Common myeloid progenitor, CD34-positive (primary cell): ENCODE results near the gene NOL4L.

Source experiments
- CTCF ChIA-PET: fragments of 350-600 bp; sonication (Branson Sonifier 250); formaldehyde crosslinking; loops from one replicate; lab custom pipeline; 2021; ENCODE audit warnings: antibody characterized with exemption; lab: Charles Lee
- POLR2A ChIA-PET: fragments of 350-600 bp; sonication (Branson Sonifier 250); formaldehyde crosslinking; loops from one replicate; lab custom pipeline; 2021; ENCODE audit warnings: antibody characterized with exemption; lab: Charles Lee
- DNase-seq, 3 donors: peaks; one replicate each; pipeline versions ENCODE4 v3.0.0 to v3.0.0-alpha.2; 2013
- H3K27ac ChIP-seq, 2 experiments: 1 replicate in 1 of 2; 2 replicates in 1 of 2; pipeline ENCODE4 v1.7.0; 2013; ENCODE audit warnings: inconsistent platforms in 2 of 2, low read length in 2 of 2, mild to moderate bottlenecking in 2 of 2, low read depth in 1 of 2, moderate library complexity in 1 of 2; ENCODE audit not compliant: severe bottlenecking in 2 of 2, insufficient read depth in 1 of 2, poor library complexity in 1 of 2
- H3K27me3 ChIP-seq, 5 experiments: replicated peaks in 2 of 5; 1 replicate in 3 of 5; 2 replicates in 2 of 5; pipeline versions ENCODE4 v1.6.1 to v1.7.0; 2013; ENCODE audit warnings: low read length in 4 of 5, mild to moderate bottlenecking in 2 of 5, moderate library complexity in 2 of 5, inconsistent platforms in 1 of 5; ENCODE audit not compliant: insufficient read depth in 5 of 5, control insufficient read depth in 4 of 5
- H3K36me3 ChIP-seq, 4 experiments: 1 replicate in 2 of 4; 2 replicates in 2 of 4; pipeline versions ENCODE4 v1.6.1 to v1.7.0; 2013; ENCODE audit warnings: low read length in 3 of 4, control low read depth in 1 of 4, mild to moderate bottlenecking in 1 of 4; ENCODE audit not compliant: control insufficient read depth in 4 of 4, insufficient read depth in 4 of 4
- H3K4me1 ChIP-seq, 4 experiments: 1 replicate in 3 of 4; 2 replicates in 1 of 4; pipeline versions ENCODE4 v1.6.1 to v1.7.1; 2013; ENCODE audit warnings: low read length in 3 of 4, mild to moderate bottlenecking in 3 of 4, control low read depth in 1 of 4, inconsistent platforms in 1 of 4, moderate library complexity in 1 of 4; ENCODE audit not compliant: control insufficient read depth in 4 of 4, insufficient read depth in 4 of 4; ENCODE audit errors: control extremely low read depth in 1 of 4
- H3K4me3 ChIP-seq, 7 experiments: 1 replicate in 4 of 7; 2 replicates in 3 of 7; pipeline versions ENCODE4 v1.5.1 to v1.7.0; 2013; ENCODE audit warnings: mild to moderate bottlenecking in 7 of 7, low read length in 6 of 7, moderate library complexity in 6 of 7, inconsistent platforms in 2 of 7, low read depth in 2 of 7, control low read depth in 1 of 7; ENCODE audit not compliant: insufficient read depth in 4 of 7, control insufficient read depth in 1 of 7; ENCODE audit errors: extremely low read depth in 1 of 7
- H3K9me3 ChIP-seq, 5 experiments: 1 replicate in 4 of 5; 2 replicates in 1 of 5; pipeline versions ENCODE4 v1.6.1 to v1.7.1; 2013; ENCODE audit warnings: low read length in 4 of 5, mild to moderate bottlenecking in 2 of 5, inconsistent platforms in 1 of 5, low read depth in 1 of 5, moderate library complexity in 1 of 5; ENCODE audit not compliant: control insufficient read depth in 4 of 5, insufficient read depth in 2 of 5; ENCODE audit errors: control extremely low read depth in 1 of 5
- WGBS: methylation state at CpG from one replicate; pipeline ENCODE4 v1.1.5; 2013; ENCODE audit not compliant: insufficient coverage; 5-methylcytosine and 5-hydroxymethylcytosine counted together

The NOL4L gene

GRCh38 chr20:32554965-32555289, 30.2 kb downstream of the NOL4L start:
- ChIA-PET CTCF (interaction anchor here (0.8 to 3.4 kb wide), 6 partner anchors 11 to 98 kb away, joined by 3 to 11 read pairs (median 4); no protein-coding TSS in a partner anchor), POLR2A (interaction anchor here (1.1 kb wide), 1 partner anchor 15 kb away, joined by 3 read pairs; no protein-coding TSS in a partner anchor)

DNA sequence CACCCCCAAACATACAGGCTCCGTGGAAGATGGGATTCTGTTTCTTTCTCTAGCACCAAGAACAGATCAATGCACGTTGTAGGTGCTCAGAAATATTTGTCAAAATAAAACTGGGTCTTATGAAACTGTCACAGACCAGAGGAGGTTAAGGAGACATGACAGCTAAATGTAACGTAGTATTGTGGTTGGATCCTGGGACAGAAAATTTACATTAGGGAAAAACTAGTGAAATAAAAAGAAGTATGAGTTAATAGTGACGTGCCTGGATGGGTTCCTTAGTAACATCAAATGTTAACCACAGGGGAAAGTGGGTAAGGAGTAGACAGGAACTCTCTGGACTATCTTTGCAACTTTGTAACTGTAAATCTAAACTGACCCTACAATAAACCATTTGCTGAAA, 31.5 kb downstream of the NOL4L start:
- Histone ChIP-seq H3K4me3 (no peak overlapping the region), H3K27me3 (no peaks in the 10 kb centered on the region), H3K36me3 (peaks cover 0 to 7% (median 1%) of the 10 kb centered on the region in 4 experiments), H3K27ac (peak overlapping the region in 1 of 2 experiments; percentile 49), H3K9me3 (peaks cover 0 to 4% (median 0%) of the 10 kb centered on the region in 5 experiments), H3K4me1 (peaks cover 0 to 35% (median 30%) of the 10 kb centered on the region in 4 experiments)
- ChIA-PET CTCF (interaction anchor here (1.2 kb wide), 1 partner anchor 101 kb away, joined by 5 read pairs; no protein-coding TSS in a partner anchor), POLR2A (no interaction called here)
- peak in 1 of 3 donors; percentile 34 for DNase-seq
- WGBS: 40% methylated on average over 2 of the region's 4 CpGs

More at GRCh38 chr20:32554965-32555289, 30.2 kb downstream of the NOL4L start:
- Histone ChIP-seq H3K36me3 (peaks cover 0 to 9% (median 1%) of the 10 kb centered on the region in 4 experiments), H3K9me3 (peaks cover 0 to 1% (median 0%) of the 10 kb centered on the region in 5 experiments), H3K27ac (no peak overlapping the region), H3K27me3 (no peaks in the 10 kb centered on the region), H3K4me1 (peaks cover 0 to 38% (median 31%) of the 10 kb centered on the region in 4 experiments), H3K4me3 (no peak overlapping the region)
- DNase-seq: no peak
- 92% methylated on average over 2 of the region's 3 CpGs for WGBS

- Histone ChIP-seq H3K4me1 (peaks cover 0 to 33% (median 27%) of the 10 kb centered on the region in 4 experiments), H3K36me3 (peaks cover 0 to 6% (median 1%) of the 10 kb centered on the region in 4 experiments), H3K4me3 (no peak overlapping the region), H3K27ac (no peak overlapping the region), H3K27me3 (no peaks in the 10 kb centered on the region), H3K9me3 (peaks cover 0 to 4% (median 0%) of the 10 kb centered on the region in 5 experiments)
- ChIA-PET POLR2A (no interaction called here), CTCF (interaction anchor here (0.7 to 1.5 kb wide), 4 partner anchors 10 to 18 kb away, joined by 3 to 4 read pairs (median 3); no protein-coding TSS in a partner anchor)
- DNase-seq: no peak
- no CpG with 5 or more reads among the region's 2 CpGs for WGBS
These were observed 33.4 kb downstream of the NOL4L start for GRCh38 chr20:32551693-32552092.

GRCh38 chr20:32549842-32550241, 35.3 kb downstream of the NOL4L start:
- no peak for DNase-seq
- Histone ChIP-seq H3K27me3 (no peaks in the 10 kb centered on the region), H3K27ac (no peak overlapping the region), H3K4me1 (peaks cover 0 to 40% (median 27%) of the 10 kb centered on the region in 4 experiments), H3K4me3 (no peak overlapping the region), H3K36me3 (peaks cover 0 to 3% (median 1%) of the 10 kb centered on the region in 4 experiments), H3K9me3 (peaks cover 0 to 4% (median 0%) of the 10 kb centered on the region in 5 experiments)
- POLR2A ChIA-PET: no interaction called here
- CTCF ChIA-PET: no interaction called here
- no CpG with 5 or more reads among the region's 2 CpGs for WGBS

DNA sequence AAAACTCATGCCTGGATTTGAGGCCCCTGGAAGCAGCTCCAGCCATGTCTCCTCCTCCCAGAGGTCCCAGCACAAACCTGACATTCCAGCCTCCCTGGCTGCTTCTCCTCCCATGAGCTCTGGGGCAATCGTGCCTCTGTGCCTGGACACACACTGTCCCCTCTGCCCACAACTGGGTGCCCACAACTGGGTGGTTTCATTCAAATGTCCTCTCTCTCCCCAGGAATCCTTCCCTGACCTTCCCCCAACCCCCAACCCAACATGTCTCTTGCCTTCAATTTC, 37.4 kb downstream of the NOL4L start:
- ChIA-PET CTCF (interaction anchor here (1.1 to 40.5 kb wide), 4 partner anchors 9 to 109 kb away, joined by 3 to 669 read pairs (median 130); no protein-coding TSS in a partner anchor), POLR2A (no interaction called here)
- H3K4me1 ChIP-seq: peaks cover 0 to 38% (median 12%) of the 10 kb centered on the region in 4 experiments
- no peaks in the 10 kb centered on the region for H3K27me3 ChIP-seq
- H3K27ac ChIP-seq: no peak overlapping the region
- peaks cover 0 to 7% (median 1%) of the 10 kb centered on the region in 4 experiments for H3K36me3 ChIP-seq
- no peak for DNase-seq
- no peak overlapping the region for H3K4me3 ChIP-seq
- 100% methylated on average over 1 of the region's 1 CpG for WGBS
- peaks cover 0 to 4% (median 0%) of the 10 kb centered on the region in 5 experiments for H3K9me3 ChIP-seq

DNA sequence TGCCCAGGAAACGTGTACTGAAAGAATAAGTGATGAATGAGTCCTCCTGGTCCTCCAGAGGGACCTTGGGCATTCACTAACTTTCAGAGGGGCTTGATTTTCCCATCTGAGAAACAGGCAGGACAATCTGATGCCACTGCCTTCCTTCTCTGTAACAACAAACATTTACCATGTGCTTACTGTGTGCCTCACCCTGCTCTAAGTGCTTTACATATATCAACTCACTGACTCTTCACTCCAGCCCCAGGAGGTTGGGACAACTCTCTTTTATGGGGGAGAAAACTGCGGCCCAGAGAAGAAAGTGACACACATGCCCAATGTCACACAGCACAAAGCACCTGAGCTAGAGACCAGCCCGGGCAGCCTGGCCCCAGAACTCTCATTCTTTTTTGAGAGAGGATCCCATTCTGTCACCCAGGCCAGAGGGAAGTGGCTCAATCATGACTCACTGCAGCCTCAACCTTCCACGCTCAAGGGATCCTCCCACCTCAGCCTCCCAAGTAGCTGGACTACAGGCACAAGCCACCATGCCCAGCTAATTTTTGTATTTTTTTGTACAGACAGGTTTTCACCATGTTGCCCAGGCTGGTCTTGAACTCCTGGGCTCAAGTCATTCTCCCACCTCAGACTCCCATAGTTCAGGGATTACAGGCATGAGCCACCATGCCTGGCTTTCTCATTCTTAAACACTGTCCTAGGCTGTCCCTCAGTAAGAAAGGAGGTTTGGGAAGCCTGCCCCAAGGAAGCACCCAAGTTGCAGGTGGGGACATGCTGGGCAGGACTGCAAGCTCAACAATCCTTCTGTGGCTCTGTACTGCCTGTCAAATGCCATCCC, 38.0 kb downstream of the NOL4L start:
- no peak for DNase-seq
- H3K36me3 ChIP-seq: peaks cover 0 to 7% (median 1%) of the 10 kb centered on the region in 4 experiments
- 69% methylated on average over 2 of the region's 4 CpGs for WGBS
- H3K4me3 ChIP-seq: no peak overlapping the region
- POLR2A ChIA-PET: no interaction called here
- H3K9me3 ChIP-seq: peaks cover 0 to 4% (median 0%) of the 10 kb centered on the region in 5 experiments
- no peak overlapping the region for H3K27ac ChIP-seq
- CTCF ChIA-PET: interaction anchor here (1.1 to 40.5 kb wide), 4 partner anchors 8 to 109 kb away, joined by 3 to 669 read pairs (median 130); no protein-coding TSS in a partner anchor
- H3K4me1 ChIP-seq: peaks cover 0 to 42% (median 14%) of the 10 kb centered on the region in 4 experiments
- no peaks in the 10 kb centered on the region for H3K27me3 ChIP-seq
